Endometrial microvascular endothelial cells (primary cell): ENCODE measurements around the gene THSD4. TPM values are rescaled to one million over a fixed set of nuclear protein-coding genes. Genes with fewer than 3 reads are reported as not detected.

Experiments
- in situ Hi-C: cut with HindIII; loops from 2 replicates; pipeline ENCODE4 v1.10.0; 2017; ENCODE audit warnings: low sequenced_read_pairs, low pct_unique_long_range_greater_than_20kb; ENCODE audit errors: inconsistent ontology term
- total RNA-seq: library from RNA; depleted of rRNA; stranded (reverse); fragments of >200 nt; gene quantifications from one replicate; pipeline ENCODE4 v1.2.3, GENCODE V29; 2015; ENCODE audit errors: inconsistent ontology term

The THSD4 gene
- total RNA-seq, 1 donor from 2014 or later = 45.7 TPM

DNA sequence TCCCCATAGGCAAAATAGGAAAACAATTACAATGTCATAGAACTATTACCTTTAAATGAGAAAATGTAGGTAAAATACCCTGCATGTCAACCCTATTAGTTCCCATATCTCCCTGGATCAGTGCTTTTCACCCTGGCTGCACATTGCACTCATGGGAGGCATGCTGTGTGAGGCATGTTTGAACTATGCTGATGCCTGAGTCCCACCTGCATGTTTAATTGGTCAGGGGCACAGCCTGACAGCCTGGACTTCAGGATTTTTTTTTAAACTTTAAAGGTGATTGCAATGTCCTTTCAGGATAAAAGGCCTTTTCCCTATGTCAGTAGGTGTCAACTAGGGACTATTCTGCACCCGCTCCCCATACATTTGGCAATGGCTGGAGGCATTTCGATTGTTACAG is 559.1 kb downstream of the THSD4 start:
- in situ Hi-C loops = no loop called here

DNA sequence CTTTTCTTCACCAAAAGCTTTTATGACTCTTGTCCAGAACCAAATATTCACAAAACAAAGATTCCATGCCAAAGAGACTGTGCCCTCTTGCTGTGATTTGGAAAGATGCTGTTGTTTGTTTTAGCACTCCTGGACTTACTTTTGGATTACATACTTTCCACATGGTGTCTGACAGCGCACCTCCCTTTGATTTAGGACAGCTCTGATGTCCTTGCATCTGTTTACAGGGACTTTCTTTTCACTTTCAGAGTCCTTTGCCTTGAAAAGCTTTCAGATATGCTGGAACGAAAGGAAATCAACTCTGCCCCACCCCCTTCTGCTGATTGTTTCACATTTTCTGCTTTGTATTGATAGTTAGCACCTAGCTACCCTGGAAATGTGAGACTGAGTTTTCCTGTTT is 562.1 kb downstream of the THSD4 start:
- in situ Hi-C loops = no loop called here

DNA sequence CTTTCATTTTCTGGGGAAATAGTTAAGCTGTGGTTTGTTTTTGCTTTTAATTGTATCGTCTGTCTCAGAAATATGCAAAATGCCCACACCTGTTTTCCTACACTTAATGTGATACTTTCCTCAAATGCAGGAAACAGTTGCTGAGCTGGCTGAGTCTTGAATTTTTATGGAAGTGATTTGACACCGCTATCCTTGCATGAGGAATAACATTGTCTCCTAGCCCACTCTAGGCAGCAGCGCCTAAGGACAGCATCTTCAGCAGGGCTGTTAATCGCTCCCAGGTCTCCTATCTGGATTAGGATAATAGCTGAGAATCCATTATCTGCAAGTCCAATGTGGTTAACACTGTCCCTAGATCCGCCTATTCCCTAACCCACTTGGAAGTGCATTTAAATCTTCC is 562.5 kb downstream of the THSD4 start:
- in situ Hi-C loops = no loop called here

DNA sequence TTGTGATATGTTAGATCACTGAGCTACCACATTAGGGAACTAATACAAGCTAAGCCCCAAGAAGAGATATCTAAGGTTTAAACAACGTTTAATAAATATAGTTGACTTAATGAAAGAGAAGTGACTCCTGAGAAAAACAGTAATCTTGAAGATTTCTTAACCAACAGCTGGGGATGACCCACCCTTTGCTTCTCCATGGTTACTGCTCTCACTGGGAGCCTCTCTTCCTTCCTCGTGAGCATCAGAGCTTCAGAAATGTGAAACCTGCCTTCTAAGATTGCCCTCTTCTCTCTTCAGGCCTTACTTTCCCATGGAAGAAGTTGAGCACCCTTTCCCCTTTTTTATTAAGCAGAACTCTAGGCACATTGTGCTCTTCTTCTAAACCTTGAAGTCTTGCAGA is 562.9 kb downstream of the THSD4 start:
- in situ Hi-C loops = no loop called here

DNA sequence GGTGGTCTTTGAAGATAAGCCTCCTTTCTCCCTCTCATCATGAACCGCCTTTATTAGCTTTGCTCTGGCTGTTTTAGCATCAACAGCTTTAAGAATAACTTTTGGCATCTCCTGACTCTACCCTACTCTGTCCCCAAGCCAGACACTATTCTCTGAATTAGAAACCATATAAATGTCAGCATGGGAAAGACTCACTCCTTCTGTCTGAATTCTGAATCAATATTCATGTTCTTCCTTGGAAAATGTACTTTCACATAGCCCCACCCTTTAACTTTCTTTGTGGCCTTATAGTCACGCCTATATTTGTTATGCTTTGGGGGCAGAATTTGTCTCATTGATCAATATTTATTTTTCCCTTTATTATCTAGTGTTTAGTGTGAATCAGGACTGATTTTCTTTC is 563.3 kb downstream of the THSD4 start:
- in situ Hi-C loops = no loop called here

DNA sequence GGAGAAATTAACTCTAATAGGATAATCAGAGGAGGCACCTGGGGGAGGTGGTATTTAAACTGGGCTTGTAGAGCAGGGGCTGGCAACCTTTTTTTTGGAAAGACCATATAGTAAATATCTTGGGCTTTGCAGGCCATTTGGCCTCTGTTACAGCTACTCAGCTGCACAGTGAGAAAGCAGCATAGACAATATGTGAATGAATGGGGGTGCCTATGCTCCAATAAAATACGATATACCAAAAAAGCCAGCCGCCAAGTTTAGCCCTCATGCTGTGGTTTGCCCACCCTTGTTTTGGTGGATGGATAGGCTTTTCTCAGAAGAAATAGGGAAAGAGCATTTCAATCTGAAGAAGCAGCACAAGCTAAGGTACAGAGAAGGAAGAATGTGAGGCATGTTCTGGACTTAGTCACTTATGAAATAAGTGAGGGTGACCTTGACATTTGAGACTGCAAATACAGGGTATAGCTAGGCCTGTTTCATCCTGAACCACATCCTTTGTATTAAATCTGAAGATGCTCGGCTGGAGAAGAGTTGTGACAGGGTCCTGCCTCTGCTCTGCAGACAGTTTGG is 564.0 kb downstream of the THSD4 start:
- in situ Hi-C loops = no loop called here

DNA sequence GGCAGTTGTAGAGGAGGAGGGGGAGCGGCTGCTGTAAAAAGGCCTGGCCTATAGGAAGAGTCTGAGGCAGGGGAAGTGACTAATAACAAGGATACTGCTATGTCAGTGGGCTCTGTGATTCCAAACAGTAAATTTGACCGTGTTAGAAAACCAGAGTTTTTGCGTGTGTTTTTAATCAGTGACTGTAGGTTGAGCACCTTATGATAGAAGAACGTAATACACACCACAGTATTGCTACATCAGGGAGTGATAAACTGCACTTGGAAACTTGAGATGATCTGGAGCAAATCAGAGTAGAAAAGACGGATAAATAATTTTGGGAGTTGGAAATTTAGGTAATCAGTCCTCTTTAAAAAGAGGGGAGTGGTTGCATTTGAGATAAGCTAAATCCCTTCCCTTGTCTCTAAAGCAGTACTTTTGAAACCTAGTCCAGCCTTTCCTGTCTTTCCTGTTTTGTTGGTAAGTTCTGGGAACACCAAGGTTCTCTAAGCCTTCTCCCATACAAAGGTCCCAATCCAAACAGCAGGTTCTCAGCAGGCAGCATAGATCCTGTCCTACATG is 564.6 kb downstream of the THSD4 start:
- in situ Hi-C loops = no loop called here

DNA sequence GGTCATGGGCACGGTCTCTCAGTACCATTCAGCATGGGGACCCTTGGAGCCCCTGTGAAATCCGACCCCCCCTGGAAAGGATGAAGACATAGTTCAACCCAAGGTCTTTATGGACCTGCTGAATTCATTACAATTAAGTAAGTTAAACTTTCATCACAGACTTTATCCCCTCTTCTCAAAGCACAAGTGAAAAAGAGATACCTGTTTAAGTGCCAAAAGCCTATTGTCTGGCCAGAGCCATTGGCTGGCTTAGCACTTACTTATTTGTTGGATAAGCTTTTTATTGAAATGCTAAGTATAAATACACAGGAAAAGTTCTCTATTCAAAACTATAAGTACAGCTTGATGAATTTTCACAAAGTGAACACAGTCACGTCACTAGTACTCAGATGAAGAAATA is 566.7 kb downstream of the THSD4 start:
- in situ Hi-C loops = no loop called here

DNA sequence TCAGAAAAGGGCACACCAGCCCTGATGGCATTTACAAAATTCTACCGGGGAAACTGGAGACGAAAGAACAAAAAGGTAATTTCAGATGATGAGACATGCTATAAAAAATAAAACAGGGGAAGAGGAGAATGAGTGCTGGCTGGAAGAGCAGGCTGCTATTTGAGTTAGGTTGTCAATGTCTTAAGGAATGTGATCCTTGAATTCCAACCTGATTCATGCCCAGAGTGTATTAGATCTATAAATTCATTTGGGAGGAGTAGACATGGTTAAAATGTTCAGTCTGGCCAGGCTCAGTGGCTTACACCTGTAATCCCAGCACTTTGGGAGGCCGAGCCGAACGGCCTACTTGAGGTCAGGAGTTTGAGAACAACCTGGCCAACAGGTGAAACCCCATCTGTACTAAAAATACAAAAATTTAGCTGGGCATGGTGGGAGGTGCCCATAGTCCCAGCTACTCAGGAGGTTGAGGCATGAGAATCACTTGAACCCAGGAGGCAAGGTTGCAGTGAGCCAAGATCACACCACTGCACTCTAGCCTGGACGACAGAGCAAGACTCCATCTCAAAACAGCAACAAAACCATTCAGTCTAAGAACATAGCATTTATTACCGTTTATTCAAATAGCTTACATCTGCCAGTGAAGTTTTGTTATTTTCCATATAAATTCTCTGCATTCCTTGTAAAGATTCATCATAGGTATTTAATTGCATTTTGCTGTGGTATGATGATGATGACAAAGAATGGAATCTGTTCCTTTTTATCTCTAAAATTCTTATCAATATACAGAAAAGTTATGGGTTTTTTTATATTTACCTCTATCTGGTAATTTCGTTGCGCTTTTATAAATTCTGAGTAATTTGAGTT is 568.4 kb downstream of the THSD4 start:
- in situ Hi-C loops = no loop called here

DNA sequence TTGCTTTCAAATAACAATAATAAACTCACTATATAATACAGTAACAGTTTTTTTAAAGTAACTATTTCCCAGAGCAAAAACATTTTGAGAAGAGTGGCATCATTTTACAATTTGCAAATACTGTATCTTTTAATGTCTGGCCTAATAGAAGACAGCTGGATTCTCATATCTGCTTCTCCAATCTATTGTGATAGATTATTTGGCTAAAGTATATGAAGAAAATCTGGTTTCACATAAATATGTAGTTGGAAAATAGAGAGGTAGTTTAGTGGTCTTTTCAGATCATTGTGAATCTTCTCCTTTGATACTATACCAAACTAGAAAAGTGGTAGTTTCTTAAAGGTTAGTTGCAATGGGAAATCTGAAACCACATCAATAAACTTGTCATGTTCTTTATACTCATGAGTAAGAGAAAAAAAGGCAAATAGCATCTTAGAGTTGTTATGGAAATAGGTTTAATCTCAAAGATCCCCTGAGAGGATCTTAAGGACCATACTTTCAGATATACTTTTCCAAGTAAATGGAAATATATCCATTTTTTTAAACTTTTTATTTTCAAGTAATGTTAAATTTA is 570.2 kb downstream of the THSD4 start:
- in situ Hi-C loops = no loop called here

DNA sequence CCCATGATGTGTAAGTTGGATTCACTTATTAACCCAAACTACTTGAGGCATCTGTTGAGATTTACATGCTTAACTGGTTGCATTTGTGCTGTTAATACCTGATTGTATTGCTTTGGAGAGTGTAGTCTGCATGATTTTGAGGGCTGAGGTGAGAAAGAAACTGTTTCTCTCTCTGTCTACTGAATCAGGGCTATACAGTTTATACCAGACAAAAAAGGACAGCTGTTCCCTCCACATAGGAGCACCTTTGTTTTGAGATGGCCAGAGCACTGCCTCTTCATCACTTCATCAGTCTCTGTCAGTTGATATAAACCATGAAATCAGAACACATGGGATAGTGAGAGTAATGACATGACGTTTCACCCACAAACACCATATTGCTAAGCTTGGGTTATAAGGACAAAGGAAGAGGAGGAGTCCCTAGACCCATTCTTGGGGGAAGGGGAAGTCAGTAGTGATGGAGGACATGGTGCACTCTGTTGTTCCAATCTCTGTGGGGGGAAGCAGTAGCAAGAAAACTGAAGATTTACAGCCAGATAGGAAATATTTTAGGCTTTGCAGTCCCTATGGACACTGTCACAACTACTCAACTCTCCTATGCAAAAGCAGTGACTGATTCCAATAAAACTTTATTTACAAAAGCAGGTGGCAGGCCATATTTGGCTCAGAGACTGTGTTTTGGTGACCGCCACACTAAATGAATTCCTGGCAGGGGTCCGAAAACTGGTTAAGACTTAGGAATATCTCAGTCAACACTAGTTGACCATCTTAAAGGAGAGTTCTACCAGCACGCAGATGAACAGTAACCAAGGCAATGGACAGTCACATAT is 571.2 kb downstream of the THSD4 start:
- in situ Hi-C loops = no loop called here

DNA sequence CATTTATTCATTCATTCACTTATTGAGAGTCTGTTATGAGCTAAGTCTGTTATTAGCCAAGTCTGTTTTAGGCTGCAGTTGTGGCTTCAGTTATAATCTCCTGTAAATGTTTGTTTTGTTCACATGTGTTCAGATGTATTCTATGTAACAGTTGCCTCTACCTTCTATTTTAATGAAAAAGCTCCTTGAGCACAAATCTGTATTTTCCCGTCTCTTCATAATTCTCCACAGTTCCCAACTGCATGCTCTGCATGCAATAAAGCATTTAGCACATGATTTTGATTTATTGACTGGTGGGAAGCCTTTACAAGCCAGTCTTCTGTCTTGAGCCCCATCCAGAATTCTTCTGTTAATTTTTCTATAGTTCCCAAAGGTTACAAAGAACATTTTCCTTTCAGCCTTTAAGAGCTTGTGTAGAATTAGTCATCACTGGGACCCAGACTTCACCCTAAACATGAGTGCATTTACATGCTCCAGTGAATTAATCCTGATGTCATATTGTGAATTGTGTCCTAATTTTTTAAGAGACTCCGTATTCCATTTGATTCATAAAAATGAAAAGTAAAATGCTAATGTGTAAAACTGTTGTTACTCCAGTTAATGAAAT is 572.7 kb downstream of the THSD4 start:
- in situ Hi-C loops = no loop called here

DNA sequence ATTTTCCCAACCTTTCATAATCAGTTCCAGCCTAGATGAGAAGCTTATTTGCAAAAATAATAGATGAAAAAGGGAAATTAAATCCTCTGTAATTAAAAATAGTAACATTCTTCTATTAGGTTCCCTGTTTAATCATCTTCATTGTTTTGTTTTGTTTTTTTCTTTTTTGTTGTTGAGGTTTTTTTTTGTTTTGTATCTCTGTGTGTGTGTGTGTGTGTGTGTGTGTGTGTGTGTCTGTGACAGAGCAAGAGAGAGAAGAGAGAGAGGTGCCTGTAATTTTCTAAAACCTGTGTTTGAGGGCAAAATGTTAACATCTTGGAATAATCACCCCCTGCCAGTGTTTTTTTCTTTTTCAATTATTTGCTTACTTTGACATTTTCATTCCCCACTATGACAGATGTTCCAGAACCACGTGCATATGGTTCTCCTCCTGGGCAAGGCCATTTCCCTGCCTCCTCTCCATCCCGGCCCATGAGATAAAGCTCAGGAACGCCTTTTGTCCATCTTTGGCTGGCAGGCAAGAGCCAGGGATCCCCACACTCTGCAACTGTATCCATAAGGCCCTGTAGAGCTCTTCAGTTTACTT is 573.3 kb downstream of the THSD4 start:
- in situ Hi-C loops = no loop called here

DNA sequence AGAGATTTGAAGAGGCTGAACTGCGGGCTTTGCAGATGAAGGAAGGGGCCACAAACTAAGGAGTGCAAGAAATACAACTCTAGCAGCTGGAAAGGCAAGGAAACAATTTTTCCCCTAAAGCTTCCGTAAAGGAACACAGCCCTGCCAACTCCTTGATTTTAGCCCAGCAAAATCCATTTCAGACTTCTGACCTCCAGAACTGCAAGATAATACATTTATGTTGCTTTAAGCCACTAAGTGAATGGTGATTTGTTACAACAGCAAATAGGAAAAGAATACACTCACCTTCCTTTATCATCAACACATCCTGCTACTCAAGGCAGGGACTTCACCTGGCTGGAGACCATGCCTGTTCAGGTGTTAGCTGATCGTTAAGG is 575.8 kb downstream of the THSD4 start:
- in situ Hi-C loops = no loop called here

DNA sequence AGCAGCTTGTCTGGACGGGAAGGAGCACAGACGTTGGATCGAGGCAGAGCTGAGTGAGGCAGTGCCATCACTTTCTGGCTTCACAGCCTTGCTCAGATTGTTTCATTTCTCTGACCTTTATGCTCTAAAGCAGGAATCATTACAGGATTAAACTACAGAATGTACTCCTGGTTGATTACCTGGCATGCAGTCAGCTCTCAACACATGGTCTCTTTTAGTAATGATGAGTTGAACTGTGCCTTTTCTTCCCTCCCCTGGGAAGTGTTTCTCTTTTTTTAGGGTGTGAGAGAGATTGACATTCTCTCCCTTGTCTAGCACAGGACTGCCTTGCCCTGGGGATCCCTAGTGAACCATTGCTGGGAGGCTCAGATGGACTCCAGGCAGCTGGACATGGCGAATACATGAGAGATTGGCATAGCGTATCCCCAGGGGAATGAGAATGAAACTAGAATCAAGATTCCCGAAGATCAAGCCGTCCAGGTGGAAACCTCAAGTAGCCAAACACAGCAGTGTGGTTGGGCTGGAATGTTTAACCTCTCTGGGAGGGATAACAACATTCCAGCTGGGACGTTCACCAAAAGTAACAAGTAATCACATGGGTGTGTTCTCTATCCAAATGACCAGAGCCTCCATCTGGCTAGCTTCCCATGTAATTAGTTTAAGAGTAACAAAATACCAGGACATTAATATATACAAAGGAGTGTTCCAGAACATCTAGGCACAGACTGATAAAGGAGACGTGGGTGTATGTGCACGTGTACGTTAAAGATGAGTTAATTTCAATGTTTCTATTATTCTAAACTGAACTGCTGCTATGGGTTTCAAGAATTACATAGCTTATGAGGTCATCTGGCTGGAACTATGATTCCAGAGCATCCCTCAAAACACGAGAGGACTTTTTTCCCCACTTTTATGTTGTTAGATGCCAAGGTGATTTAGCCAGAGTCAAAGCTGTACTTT is 576.5 kb downstream of the THSD4 start:
- in situ Hi-C loops = no loop called here

DNA sequence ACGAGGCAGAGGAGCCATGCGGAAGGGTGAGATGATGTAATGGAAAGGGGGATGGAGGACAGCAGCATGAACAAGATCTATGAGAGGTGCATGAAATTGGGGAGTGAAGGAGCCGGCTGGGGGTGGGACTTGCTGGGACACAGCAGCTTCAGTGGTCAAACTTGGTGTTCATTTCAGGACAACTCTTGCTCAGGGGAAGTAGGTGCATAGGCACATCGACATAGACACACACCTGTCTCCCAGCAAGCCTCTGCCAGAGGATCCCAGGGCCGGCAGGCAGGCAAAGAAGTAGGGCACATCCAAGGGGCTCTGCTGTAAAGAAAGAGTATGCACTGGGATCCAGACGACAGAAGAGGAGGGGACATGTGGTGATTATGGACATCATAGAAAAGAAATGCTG is 582.0 kb downstream of the THSD4 start:
- in situ Hi-C loops = no loop called here

DNA sequence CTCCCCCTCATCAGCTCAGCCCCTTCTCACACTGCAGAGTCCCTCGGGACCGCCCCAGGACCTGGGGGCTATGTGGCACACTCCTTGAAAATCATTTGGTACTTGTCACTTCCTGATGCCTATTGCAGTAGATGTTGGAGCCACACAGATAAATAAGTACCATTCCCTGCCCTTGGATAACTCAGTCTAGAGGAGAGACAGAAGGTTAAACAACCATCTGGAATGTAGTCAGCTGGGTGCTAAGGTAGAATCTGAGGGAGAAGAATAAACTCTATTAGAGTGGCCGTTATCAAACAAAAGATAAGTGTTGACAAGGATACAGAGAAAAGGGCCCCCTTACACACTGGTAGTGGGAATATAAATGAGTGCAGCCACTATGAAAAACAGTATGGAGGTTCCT is 582.8 kb downstream of the THSD4 start:
- in situ Hi-C loops = no loop called here

DNA sequence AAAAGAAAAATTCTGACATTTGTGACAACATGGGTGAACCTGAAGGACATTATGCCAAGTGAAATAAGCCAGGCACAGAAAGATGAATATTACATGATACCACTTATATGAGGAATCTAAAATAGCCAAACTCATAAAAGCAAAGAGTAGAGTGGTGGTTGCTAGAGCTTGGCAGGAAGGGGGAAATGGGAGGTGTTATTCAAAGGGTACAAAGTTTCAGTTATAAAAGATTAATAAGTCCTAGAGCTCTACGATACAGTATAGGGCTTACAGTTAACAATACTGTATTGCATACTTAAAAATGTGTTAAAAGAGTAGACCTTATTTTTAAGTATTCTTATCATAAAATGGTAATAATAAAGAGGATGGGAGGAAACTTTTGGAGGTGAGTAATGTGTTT is 583.5 kb downstream of the THSD4 start:
- in situ Hi-C loops = no loop called here
